Lower leg skin (tissue), 4 donors: ENCODE results near the gene SUB1. TPM values are rescaled to one million over a fixed set of nuclear protein-coding genes. Genes with fewer than 3 reads are reported as not detected.

ENCODE experiments used
- DNase-seq, 2 donors: peaks; one replicate each; pipeline ENCODE4 v3.0.0-alpha.2; 2019; ENCODE audit warnings: low spot score in 2 of 2
- H3K4me3 ChIP-seq: fragments of 200-600 bp; sonication (generic); 2 replicates; pipeline ENCODE4 v1.5.1; 2017; ENCODE audit warnings: mild to moderate bottlenecking, low read depth; ENCODE audit not compliant: poor library complexity, severe bottlenecking
- CTCF ChIP-seq, 3 donors: fragments of 450-650 bp; IDR thresholded peaks; one replicate each; pipeline ENCODE4 v1.5.1; 2016; ENCODE audit warnings: antibody characterized with exemption in 3 of 3, mild to moderate bottlenecking in 3 of 3, moderate library complexity in 2 of 3
- POLR2A ChIP-seq, 2 donors: fragments of 450-650 bp; IDR thresholded peaks; one replicate each; pipeline ENCODE4 v1.6.1; 2016 to 2017; ENCODE audit warnings: antibody characterized with exemption in 2 of 2, mild to moderate bottlenecking in 1 of 2, moderate library complexity in 1 of 2
- WGBS, 2 donors: methylation state at CpG; one replicate each; pipeline ENCODE4 v1.1.5; 2018; 5-methylcytosine and 5-hydroxymethylcytosine counted together
- intact Hi-C: fragments of 100-400 bp; cut with DNase I; formaldehyde crosslinking; loops from one replicate; pipeline ENCODE4 v1.15.0; 2023; ENCODE audit warnings: low total_unique reads
- total RNA-seq, 4 donors: library from RNA; depleted of rRNA; stranded (reverse); fragments of >200 nt; gene quantifications; one replicate each; pipeline ENCODE4 v1.1.0, GENCODE V29; 2016

SUB1 gene
- total RNA-seq, 4 donors from 2014 or later = 63.0 to 137 (median 102) TPM

DNA sequence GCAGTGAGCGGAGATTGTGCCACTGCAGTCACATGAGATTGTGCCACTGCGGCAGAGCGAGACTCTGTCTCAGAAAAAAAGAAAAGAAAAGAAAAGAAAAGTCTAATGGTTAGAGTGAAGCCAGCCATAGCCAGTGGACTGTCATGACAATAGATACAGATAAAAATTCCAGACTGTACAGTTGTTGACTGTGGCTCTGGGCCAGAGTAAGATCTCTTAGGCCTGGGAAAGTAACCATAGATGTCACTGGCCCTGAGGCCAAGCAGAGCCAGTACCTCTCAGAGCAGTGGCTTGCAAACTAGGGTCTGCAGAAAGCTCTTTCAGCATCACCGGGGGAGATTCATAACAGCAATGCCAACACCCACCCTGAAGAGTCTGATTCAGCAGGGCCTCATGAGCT, 44.1 kb upstream of the SUB1 start:
- H3K4me3 ChIP-seq = no peak overlapping the region
- no peak for TF ChIP-seq POLR2A (IDR thresholded peaks at IDR 0.05)
- TF ChIP-seq CTCF (IDR thresholded peaks at IDR 0.05) = no peak
- DNase-seq = peak in 1 of 2 donors; percentile 15
- 91 to 96% methylated on average over 4 of the region's 4 CpGs for whole genome bisulfite sequencing, 2 donors
- intact Hi-C loops = no loop called here

- no peak overlapping the region for H3K4me3 ChIP-seq
- TF ChIP-seq CTCF (IDR thresholded peaks at IDR 0.05) (no peak), POLR2A (IDR thresholded peaks at IDR 0.05) (no peak)
- DNase-seq = peak in 1 of 2 donors; percentile 68
- intact Hi-C loops = no loop called here
- 69 to 75% methylated on average over 10 of the region's 10 CpGs for WGBS, 2 donors
Measured at GRCh38 chr5:32542216-32543059, 42.9 kb upstream of the SUB1 start.

GRCh38 chr5:32543291-32543690, 42.1 kb upstream of the SUB1 start:
- TF ChIP-seq CTCF (IDR thresholded peaks at IDR 0.05) (no peak), POLR2A (IDR thresholded peaks at IDR 0.05) (no peak)
- DNase-seq = peak in 1 of 2 donors; percentile 13
- intact Hi-C loops = no loop called here
- WGBS, 2 donors = 89 to 97% methylated on average over 8 of the region's 8 CpGs
- H3K4me3 ChIP-seq = no peak overlapping the region

- peak in 1 of 2 donors; percentile 28 for DNase-seq
- no peak overlapping the region for H3K4me3 ChIP-seq
- intact Hi-C loops = no loop called here
- WGBS, 2 donors = 42 to 48% methylated on average over 12 of the region's 12 CpGs
- TF ChIP-seq CTCF (IDR thresholded peaks at IDR 0.05) = no peak
- TF ChIP-seq POLR2A (IDR thresholded peaks at IDR 0.05) = no peak
Measured at GRCh38 chr5:32545102-32545800, 40.1 kb upstream of the SUB1 start.

- 60 to 78% methylated on average over 3 of the region's 3 CpGs for WGBS, 2 donors
Measured at GRCh38 chr5:32551194-32551593, 34.2 kb upstream of the SUB1 start.

More at GRCh38 chr5:32551194-32551593, 34.2 kb upstream of the SUB1 start:
- DNase-seq = no peak
- intact Hi-C loops = no loop called here
- no peak overlapping the region for H3K4me3 ChIP-seq
- TF ChIP-seq CTCF (IDR thresholded peaks at IDR 0.05) = no peak
- TF ChIP-seq POLR2A (IDR thresholded peaks at IDR 0.05) = no peak
